HG03469 (cell line): ENCODE data around the gene LUZP1.

Source experiments
- ATAC-seq: cut with Tn5 transposase; IDR thresholded peaks from one replicate; pipeline ENCODE4 v1.9.1; 2021; ENCODE audit warnings: mild to moderate bottlenecking, moderate library complexity, moderate number of reproducible peaks; ENCODE audit not compliant: unreplicated experiment

The LUZP1 gene

GRCh38 chr1:23118407-23118806, 50.2 kb downstream of the LUZP1 start:
- ATAC-seq: no peak

- ATAC-seq: no peak
Measured at GRCh38 chr1:23116921-23117699, 51.5 kb downstream of the LUZP1 start.

GRCh38 chr1:23116216-23116836, 52.3 kb downstream of the LUZP1 start:
- no peak for ATAC-seq

DNA sequence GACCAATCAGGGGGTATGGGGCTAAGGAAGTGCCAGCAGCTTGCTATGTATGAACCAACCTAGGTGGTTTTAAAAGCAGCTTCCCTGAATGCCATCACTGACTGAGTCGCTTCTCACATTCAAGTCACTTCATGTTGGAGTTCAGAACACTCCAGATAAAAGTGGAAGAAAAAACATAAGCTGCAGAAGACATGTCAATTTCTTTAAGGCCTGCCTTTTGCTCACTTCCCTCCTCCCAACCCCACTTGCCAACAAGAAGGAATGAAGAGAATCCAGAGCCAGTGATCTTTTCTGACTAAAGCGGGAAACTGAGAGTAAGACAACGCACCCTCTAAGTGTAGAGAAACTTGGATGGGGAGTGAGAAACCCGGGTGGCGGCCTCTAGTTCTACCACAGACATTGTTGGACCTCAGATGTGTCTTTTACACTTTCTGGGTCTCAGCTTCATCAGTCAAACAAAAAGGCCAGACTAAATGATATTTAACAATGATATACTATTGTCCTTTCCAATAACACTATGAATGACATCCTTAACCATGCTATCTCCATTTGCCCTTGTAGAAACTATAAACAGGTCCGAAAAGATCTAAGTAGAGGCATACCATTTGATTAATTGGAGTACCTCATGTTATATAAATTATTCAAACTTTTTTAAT, 54.1 kb downstream of the LUZP1 start:
- ATAC-seq: no peak

- no peak for ATAC-seq
Measured at GRCh38 chr1:23111600-23112535, 56.8 kb downstream of the LUZP1 start.

DNA sequence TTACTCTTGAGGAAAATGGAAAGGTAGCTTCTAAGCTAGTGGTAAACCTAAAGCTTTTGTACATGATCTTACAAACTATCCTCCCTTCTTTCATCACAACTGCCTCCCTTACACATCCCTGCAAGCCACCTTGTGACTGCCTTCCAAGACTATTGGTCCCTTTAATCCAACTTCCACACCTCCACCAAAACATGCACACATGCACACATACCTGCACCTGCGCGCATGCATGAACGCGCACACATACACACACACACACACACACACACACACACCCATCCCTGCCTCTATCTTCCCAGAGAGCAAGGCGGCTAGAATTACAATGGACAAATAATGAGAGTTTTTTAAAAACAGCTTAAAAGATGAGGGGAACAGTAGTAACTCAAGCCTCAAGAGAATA, 58.3 kb downstream of the LUZP1 start:
- ATAC-seq: no peak

GRCh38 chr1:23108918-23109533, 59.6 kb downstream of the LUZP1 start:
- no peak for ATAC-seq

DNA sequence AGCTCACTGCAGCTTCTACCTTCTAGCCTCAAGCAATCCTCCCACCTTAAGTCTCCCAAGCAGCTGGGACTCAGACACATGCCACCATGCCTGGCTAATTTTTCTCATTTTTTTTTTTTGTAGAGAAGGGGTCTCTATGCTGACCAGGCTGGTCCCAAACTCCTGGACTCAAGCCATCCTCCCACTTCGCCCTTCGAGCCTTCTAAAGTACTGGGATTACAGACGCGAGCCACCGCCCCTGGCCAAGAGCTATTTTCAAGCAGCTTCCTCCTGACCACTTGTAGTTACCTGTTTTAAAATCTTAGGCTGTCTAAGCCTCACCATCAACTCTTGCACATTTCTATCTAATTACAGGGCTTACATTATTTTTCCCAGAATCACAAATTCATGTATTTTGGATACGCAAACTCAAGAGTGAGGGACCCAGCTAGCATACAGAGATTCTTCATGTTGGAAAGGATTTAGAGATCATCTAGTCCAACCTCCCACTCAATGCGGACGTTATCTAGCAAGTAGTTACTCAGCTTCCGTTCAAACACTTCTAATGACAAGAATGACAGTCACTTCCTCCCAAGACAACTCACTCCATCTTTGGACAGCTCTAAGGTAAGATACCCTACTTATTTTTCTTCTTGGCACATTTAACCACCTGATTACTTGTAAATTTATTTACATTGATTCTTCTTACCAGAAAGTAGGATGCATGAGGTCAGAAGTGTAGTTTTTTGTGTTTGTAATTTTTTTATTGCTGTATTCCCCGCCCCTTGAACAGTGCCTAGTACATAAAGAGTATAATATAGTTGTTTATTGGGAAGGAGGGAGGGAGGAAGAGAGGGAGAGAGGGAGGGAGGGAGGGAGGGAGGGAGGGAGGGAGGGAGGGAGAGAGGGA, 65.4 kb downstream of the LUZP1 start:
- ATAC-seq: no peak

GRCh38 chr1:23102289-23102688, 66.4 kb downstream of the LUZP1 start:
- ATAC-seq: no peak

- no peak for ATAC-seq
Measured at GRCh38 chr1:23101887-23102286, 66.8 kb downstream of the LUZP1 start.

DNA sequence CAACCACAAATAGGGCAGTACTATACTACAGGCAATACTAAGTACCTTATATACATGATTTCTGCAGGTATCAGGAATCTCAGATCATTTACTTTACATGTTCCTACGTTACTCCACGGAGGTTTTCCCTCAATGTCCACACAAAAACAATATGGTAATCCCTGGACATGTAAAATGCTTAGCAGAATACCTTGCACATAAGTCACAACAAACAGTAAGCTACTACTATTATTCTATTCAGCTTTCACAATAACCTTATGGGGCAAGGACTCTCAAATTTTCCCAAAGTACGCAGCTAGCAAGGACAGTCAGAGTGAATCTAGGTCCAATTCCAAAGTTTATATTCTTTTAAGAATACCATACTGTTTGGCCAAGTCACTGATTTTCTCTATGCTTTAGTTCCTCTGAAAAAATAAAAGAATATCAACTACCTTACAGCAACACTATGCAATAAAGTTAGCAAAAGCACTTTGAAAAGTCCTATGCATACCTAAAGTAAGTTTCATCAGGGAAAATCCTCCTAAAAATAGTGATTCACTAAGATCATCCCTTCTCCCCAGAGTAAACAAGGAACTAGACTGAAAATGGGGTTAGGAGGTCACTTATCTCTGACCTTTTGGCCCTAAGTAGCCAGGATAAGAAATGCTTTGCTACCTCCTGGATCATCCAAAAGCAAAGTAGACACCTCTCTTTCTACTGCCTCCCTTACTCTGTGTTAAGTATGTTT, 67.4 kb downstream of the LUZP1 start:
- ATAC-seq: no peak

GRCh38 chr1:23100074-23100748, 68.4 kb downstream of the LUZP1 start:
- no peak for ATAC-seq

DNA sequence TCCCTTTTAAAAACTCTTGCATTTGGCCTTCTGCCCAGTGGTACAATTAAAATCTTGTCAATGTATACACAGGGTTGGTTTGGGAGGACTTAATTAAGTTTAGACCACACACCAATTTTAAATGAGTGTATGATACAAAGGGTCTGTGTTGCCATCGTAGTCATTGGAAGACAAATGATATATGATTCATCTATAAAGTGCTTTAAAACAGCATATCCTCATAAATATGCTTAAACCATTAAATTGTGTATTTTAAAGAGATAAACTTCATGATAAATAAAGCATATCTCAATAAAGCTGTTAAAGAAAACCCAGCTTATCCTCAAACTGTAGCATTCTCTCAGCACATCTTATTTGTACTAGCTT, 69.5 kb downstream of the LUZP1 start:
- no peak for ATAC-seq

- ATAC-seq: no peak
Measured at GRCh38 chr1:23098463-23099170, 70.0 kb downstream of the LUZP1 start.

DNA sequence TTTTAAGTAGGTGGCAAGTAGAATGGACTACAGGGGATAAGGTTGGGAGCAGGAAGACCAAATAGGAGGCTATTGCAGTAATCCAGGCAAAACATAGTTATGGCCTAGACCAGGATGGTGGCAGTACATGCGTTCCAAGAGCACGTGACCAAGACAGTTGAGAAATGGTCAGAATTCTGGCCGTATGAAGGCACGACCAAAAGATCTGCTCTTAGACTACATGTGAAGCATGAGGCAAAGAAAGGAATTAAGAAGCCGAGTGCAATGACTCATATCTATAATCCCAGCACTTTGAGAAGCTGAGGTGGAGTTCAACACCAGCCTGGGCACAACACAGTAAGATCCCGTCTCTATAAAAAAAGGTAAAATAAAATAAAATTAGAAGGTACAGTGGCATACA, 71.3 kb downstream of the LUZP1 start:
- no peak for ATAC-seq

DNA sequence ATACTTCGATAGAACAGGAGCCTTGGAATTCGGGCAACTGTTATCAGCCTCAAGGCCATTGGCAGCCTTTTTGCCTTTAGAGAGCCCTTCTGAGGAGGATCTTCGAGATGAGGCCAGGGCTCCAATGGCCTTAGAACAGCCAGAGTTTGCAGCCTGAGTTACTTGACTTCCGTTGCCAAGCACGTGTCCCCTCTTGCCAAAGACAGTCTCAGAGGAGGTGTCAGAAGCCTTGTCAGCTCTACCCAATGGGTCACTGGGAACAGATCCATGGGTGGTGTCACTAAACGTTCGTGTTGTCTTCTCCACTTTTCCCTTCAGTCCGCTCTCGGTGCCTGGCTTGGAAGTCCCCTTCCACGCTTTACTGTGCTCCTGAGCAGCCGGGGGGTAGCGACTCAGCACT, 76.2 kb downstream of the LUZP1 start:
- ATAC-seq: no peak

GRCh38 chr1:23091545-23091944, 77.1 kb downstream of the LUZP1 start:
- ATAC-seq: no peak

GRCh38 chr1:23090056-23090455, 78.6 kb downstream of the LUZP1 start:
- no peak for ATAC-seq
